CD8-positive, alpha-beta memory T cell (primary cell): Measurements from ENCODE around the gene C12orf57. TPM values are rescaled to one million over a fixed set of nuclear protein-coding genes. Genes with fewer than 3 reads are reported as not detected.

Experiments used
- CTCF ChIA-PET: fragments of 350-600 bp; sonication (Branson Sonifier 250); formaldehyde crosslinking; loops from one replicate; lab custom pipeline; 2021; ENCODE audit warnings: antibody characterized with exemption; lab: Charles Lee
- POLR2A ChIA-PET: fragments of 350-600 bp; sonication (Branson Sonifier 250); formaldehyde crosslinking; loops from one replicate; lab custom pipeline; 2021; ENCODE audit warnings: antibody characterized with exemption; lab: Charles Lee
- DNase-seq, 5 donors: peaks; one replicate each; pipeline versions ENCODE4 v3.0.0 to v3.0.0-alpha.2; 2020 to 2022; ENCODE audit warnings: mixed read lengths in 1 of 5
- H3K27ac ChIP-seq: one replicate; pipeline ENCODE4 v1.7.0; 2013; ENCODE audit warnings: low read depth, mild to moderate bottlenecking, low read length, moderate library complexity
- H3K27me3 ChIP-seq: 2 replicates; pipeline ENCODE4 v1.7.0; 2013; ENCODE audit warnings: low read length, mild to moderate bottlenecking; ENCODE audit not compliant: insufficient read depth, poor library complexity, severe bottlenecking
- H3K36me3 ChIP-seq: 2 replicates; pipeline ENCODE4 v1.7.0; 2013; ENCODE audit warnings: mild to moderate bottlenecking, low read length, moderate library complexity; ENCODE audit not compliant: insufficient read depth
- H3K4me1 ChIP-seq: 2 replicates; pipeline ENCODE4 v1.7.0; 2013; ENCODE audit warnings: mild to moderate bottlenecking, low read length, moderate library complexity; ENCODE audit not compliant: insufficient read depth
- H3K4me3 ChIP-seq: 2 replicates; pipeline ENCODE4 v1.7.0; 2013; ENCODE audit warnings: mild to moderate bottlenecking, low read length
- H3K9me3 ChIP-seq: 2 replicates; pipeline ENCODE4 v1.7.0; 2013; ENCODE audit warnings: mild to moderate bottlenecking, low read length
- H3K27ac Mint-ChIP-seq, 8 donors: one replicate each; pipeline ENCODE4 v1.8.0; 2020 to 2021; ENCODE audit warnings: mixed read lengths in 8 of 8, mild to moderate bottlenecking in 6 of 8, inconsistent platforms in 3 of 8, moderate library complexity in 3 of 8
- H3K27me3 Mint-ChIP-seq, 2 donors: one replicate each; pipeline ENCODE4 v1.8.0; 2020 to 2021; ENCODE audit warnings: mixed read lengths in 2 of 2, mild to moderate bottlenecking in 1 of 2, moderate library complexity in 1 of 2
- H3K36me3 Mint-ChIP-seq, 3 donors: one replicate each; pipeline ENCODE4 v1.8.0; 2020 to 2021; ENCODE audit warnings: mixed read lengths in 3 of 3, inconsistent platforms in 1 of 3, mild to moderate bottlenecking in 1 of 3
- H3K4me1 Mint-ChIP-seq, 3 donors: one replicate each; pipeline ENCODE4 v1.8.0; 2020 to 2021; ENCODE audit warnings: mixed read lengths in 3 of 3, inconsistent platforms in 1 of 3, mild to moderate bottlenecking in 1 of 3
- H3K4me3 Mint-ChIP-seq, 7 donors: one replicate each; pipeline ENCODE4 v1.8.0; 2020 to 2021; ENCODE audit warnings: mixed read lengths in 7 of 7, mild to moderate bottlenecking in 6 of 7, moderate library complexity in 4 of 7, inconsistent platforms in 2 of 7
- H3K9me3 Mint-ChIP-seq, 5 donors: one replicate each; pipeline ENCODE4 v1.8.0; 2020 to 2022; ENCODE audit warnings: mixed read lengths in 5 of 5, mild to moderate bottlenecking in 3 of 5, moderate library complexity in 2 of 5, inconsistent platforms in 1 of 5
- polyA plus RNA-seq: library from polyadenylated mRNA; unstranded; fragments of 300-500 nt; fragmentation: Illumina TruSeq; gene quantifications from one replicate; pipeline ENCODE4 v1.2.3, GENCODE V29; 2021
- total RNA-seq, 2 experiments: library from RNA; stranded (reverse); gene quantifications; one replicate each; pipeline ENCODE4 v1.2.3, GENCODE V29; 2021

Gene C12orf57
- total RNA-seq (100 to 1,000 TPM; 297 to 304 TPM), polyA plus RNA-seq (259 TPM)

GRCh38 chr12:6943722-6944380 lies at the start of gene C12orf57, which contains the start of gene RNU7-1:
C12orf57 (plus strand) TSS chr12:6944022; CDS start chr12:6944122, 100 bp downstream.
RNU7-1 (plus strand) TSS chr12:6943816.
- POLR2A ChIA-PET, result interaction anchor here (0.5 to 10.6 kb wide), 16 partner anchors 9 to 220 kb away, joined by 3 to 481 read pairs (median 10); partner anchors contain the start of genes ATN1, CDCA3, COPS7A and EMG1
- H3K4me1 Mint-ChIP-seq, result peaks cover 56 to 67% (median 64%) of the 10 kb centered on the region in 3 donors
- DNase-seq, result peak; percentile 58 to 89 (median 86)
- Histone ChIP-seq H3K27ac (peak within 1 kb of the TSS; percentile 96), H3K9me3 (no peaks in the 10 kb centered on the region), H3K4me3 (peak within 1 kb of the TSS; percentile 72), H3K36me3 (no peaks in the 10 kb centered on the region), H3K27me3 (no peaks in the 10 kb centered on the region), H3K4me1 (peaks cover 51% of the 10 kb centered on the region)
- H3K36me3 Mint-ChIP-seq, result peaks cover 0 to 24% (median 0%) of the 10 kb centered on the region in 3 donors
- peaks cover 0 to 6% of the 10 kb centered on the region in 2 donors for H3K27me3 Mint-ChIP-seq
- H3K9me3 Mint-ChIP-seq, result no peaks in the 10 kb centered on the region
- peak within 1 kb of the TSS; percentile 87 to 98 (median 94) for H3K4me3 Mint-ChIP-seq
- CTCF ChIA-PET, result interaction anchor here (0.8 to 22.6 kb wide), 20 partner anchors 9 to 323 kb away, joined by 3 to 815 read pairs (median 8); partner anchors contain the start of genes ATN1, C1RL, EMG1 and ENO2
- H3K27ac Mint-ChIP-seq, result peak within 1 kb of the TSS; percentile 94 to 100 (median 99)

GRCh38 chr12:6894321-6894720 lies 49.5 kb upstream of the C12orf57 start:
- no peaks in the 10 kb centered on the region for H3K9me3 Mint-ChIP-seq
- H3K27ac Mint-ChIP-seq, result no peak overlapping the region
- H3K4me1 Mint-ChIP-seq, result peaks cover 12 to 19% (median 12%) of the 10 kb centered on the region in 3 donors
- no peaks in the 10 kb centered on the region for H3K36me3 ChIP-seq
- H3K36me3 Mint-ChIP-seq, result no peaks in the 10 kb centered on the region
- ChIA-PET POLR2A (no interaction called here), CTCF (interaction anchor here (1.1 kb wide), 1 partner anchor 22 kb away, joined by 3 read pairs; the partner anchor contains the start of gene SPSB2)
- no peak overlapping the region for H3K27ac ChIP-seq
- peaks cover 0 to 4% of the 10 kb centered on the region in 2 donors for H3K27me3 Mint-ChIP-seq
- H3K4me3 Mint-ChIP-seq, result no peak overlapping the region
- H3K27me3 ChIP-seq, result no peaks in the 10 kb centered on the region
- peaks cover 12% of the 10 kb centered on the region for H3K4me1 ChIP-seq
- H3K9me3 ChIP-seq, result no peaks in the 10 kb centered on the region
- no peak overlapping the region for H3K4me3 ChIP-seq
- DNase-seq, result no peak

- Mint-ChIP-seq H3K4me3 (no peak overlapping the region), H3K27me3 (peaks cover 0 to 4% of the 10 kb centered on the region in 2 donors), H3K9me3 (no peaks in the 10 kb centered on the region), H3K4me1 (peaks cover 0 to 4% (median 0%) of the 10 kb centered on the region in 3 donors), H3K27ac (no peak overlapping the region), H3K36me3 (no peaks in the 10 kb centered on the region)
- ChIA-PET POLR2A (interaction anchor here (0.5 kb wide), 1 partner anchor 14 kb away, joined by 4 read pairs; no protein-coding TSS in a partner anchor), CTCF (interaction anchor here (0.7 kb wide), 1 partner anchor 24 kb away, joined by 3 read pairs; the partner anchor contains the start of gene SPSB2)
- no peak overlapping the region for H3K27ac ChIP-seq
- no peak for DNase-seq
- H3K4me3 ChIP-seq, result no peak overlapping the region
- no peaks in the 10 kb centered on the region for H3K4me1 ChIP-seq
- H3K9me3 ChIP-seq, result no peaks in the 10 kb centered on the region
- no peaks in the 10 kb centered on the region for H3K36me3 ChIP-seq
- H3K27me3 ChIP-seq, result no peaks in the 10 kb centered on the region
These were observed 46.9 kb upstream of the C12orf57 start for GRCh38 chr12:6896846-6897435.

GRCh38 chr12:6899427-6899826 lies 44.4 kb upstream of the C12orf57 start:
- no peaks in the 10 kb centered on the region for H3K9me3 Mint-ChIP-seq
- peak overlapping the region in 1 of 8 donors; percentile 35 for H3K27ac Mint-ChIP-seq
- CTCF ChIA-PET, result interaction anchor here (1.1 to 1.8 kb wide), 5 partner anchors 8 to 119 kb away, joined by 3 to 8 read pairs (median 4); partner anchors contain the start of genes LPCAT3 and SPSB2
- Histone ChIP-seq H3K36me3 (no peaks in the 10 kb centered on the region), H3K4me3 (no peak overlapping the region), H3K4me1 (peaks cover 8% of the 10 kb centered on the region), H3K9me3 (no peaks in the 10 kb centered on the region), H3K27me3 (no peaks in the 10 kb centered on the region), H3K27ac (no peak overlapping the region)
- no peaks in the 10 kb centered on the region for H3K36me3 Mint-ChIP-seq
- no peak for DNase-seq
- H3K4me1 Mint-ChIP-seq, result peaks cover 0 to 5% (median 0%) of the 10 kb centered on the region in 3 donors
- H3K27me3 Mint-ChIP-seq, result peaks cover 0 to 4% of the 10 kb centered on the region in 2 donors
- no peak overlapping the region for H3K4me3 Mint-ChIP-seq
- POLR2A ChIA-PET, result interaction anchor here (0.6 kb wide), 1 partner anchor 210 kb away, joined by 4 read pairs; the partner anchor contains the start of gene ZNF384

GRCh38 chr12:6899837-6900519 lies 43.8 kb upstream of the C12orf57 start:
- peaks cover 10% of the 10 kb centered on the region for H3K4me1 ChIP-seq
- H3K27ac ChIP-seq, result no peak overlapping the region
- H3K27ac Mint-ChIP-seq, result peak overlapping the region in 1 of 8 donors; percentile 35
- ChIA-PET CTCF (interaction anchor here (1.1 to 1.8 kb wide), 4 partner anchors 9 to 118 kb away, joined by 3 to 8 read pairs (median 4); partner anchors contain the start of genes LPCAT3 and SPSB2), POLR2A (interaction anchor here (0.6 kb wide), 1 partner anchor 211 kb away, joined by 4 read pairs; the partner anchor contains the start of gene ZNF384)
- H3K27me3 Mint-ChIP-seq, result peaks cover 0 to 4% of the 10 kb centered on the region in 2 donors
- H3K4me1 Mint-ChIP-seq, result peaks cover 0 to 5% (median 0%) of the 10 kb centered on the region in 3 donors
- no peak for DNase-seq
- no peaks in the 10 kb centered on the region for H3K9me3 ChIP-seq
- H3K4me3 Mint-ChIP-seq, result no peak overlapping the region
- H3K27me3 ChIP-seq, result no peaks in the 10 kb centered on the region
- H3K9me3 Mint-ChIP-seq, result no peaks in the 10 kb centered on the region
- H3K4me3 ChIP-seq, result no peak overlapping the region
- no peaks in the 10 kb centered on the region for H3K36me3 Mint-ChIP-seq
- H3K36me3 ChIP-seq, result no peaks in the 10 kb centered on the region

- no peaks in the 10 kb centered on the region for H3K9me3 ChIP-seq
- peaks cover 16% of the 10 kb centered on the region for H3K4me1 ChIP-seq
- no peaks in the 10 kb centered on the region for H3K27me3 ChIP-seq
- no peaks in the 10 kb centered on the region for H3K36me3 ChIP-seq
- Mint-ChIP-seq H3K27me3 (no peaks in the 10 kb centered on the region), H3K4me3 (no peak overlapping the region), H3K36me3 (no peaks in the 10 kb centered on the region), H3K9me3 (no peaks in the 10 kb centered on the region), H3K27ac (peak overlapping the region in 3 of 8 donors; percentile 10 to 56 (median 30)), H3K4me1 (peaks cover 0 to 5% (median 0%) of the 10 kb centered on the region in 3 donors)
- H3K27ac ChIP-seq, result no peak overlapping the region
- no peak for DNase-seq
- no peak overlapping the region for H3K4me3 ChIP-seq
- POLR2A ChIA-PET, result interaction anchor here (0.6 to 1.2 kb wide), 3 partner anchors 11 to 91 kb away, joined by 3 to 7 read pairs (median 3); no protein-coding TSS in a partner anchor
- CTCF ChIA-PET, result interaction anchor here (0.9 to 7.9 kb wide), 4 partner anchors 9 to 50 kb away, joined by 3 to 50 read pairs (median 24); partner anchors contain the start of gene SPSB2
These were observed 41.4 kb upstream of the C12orf57 start for GRCh38 chr12:6902448-6902847.

- Mint-ChIP-seq H3K4me1 (peaks cover 0 to 5% (median 0%) of the 10 kb centered on the region in 3 donors), H3K4me3 (peak overlapping the region in 1 of 7 donors; percentile 19), H3K9me3 (no peaks in the 10 kb centered on the region), H3K27ac (peak overlapping the region in 1 of 8 donors; percentile 78), H3K27me3 (no peaks in the 10 kb centered on the region), H3K36me3 (peaks cover 0 to 5% (median 3%) of the 10 kb centered on the region in 3 donors)
- Histone ChIP-seq H3K36me3 (no peaks in the 10 kb centered on the region), H3K4me3 (no peak overlapping the region), H3K27me3 (no peaks in the 10 kb centered on the region), H3K9me3 (no peaks in the 10 kb centered on the region), H3K4me1 (peaks cover 16% of the 10 kb centered on the region), H3K27ac (no peak overlapping the region)
- no peak for DNase-seq
- CTCF ChIA-PET, result interaction anchor here (1.1 to 7.9 kb wide), 3 partner anchors 12 to 114 kb away, joined by 3 to 50 read pairs (median 45); partner anchors contain the start of genes LPCAT3 and SPSB2
- POLR2A ChIA-PET, result interaction anchor here (1.5 kb wide), 1 partner anchor 13 kb away, joined by 5 read pairs; no protein-coding TSS in a partner anchor
These were observed 40.1 kb upstream of the C12orf57 start for GRCh38 chr12:6903722-6904121.
